ENCODE results near the gene PNMA6E.
A peak's percentile ranks its signal among the peaks of the same experiment; 100 is the strongest.
"Not testable (repeated sequence)": the region's sequence is repeated elsewhere in the genome, so short reads cannot be mapped to it uniquely, and the experiment has no call there.

The PNMA6E gene

DNA sequence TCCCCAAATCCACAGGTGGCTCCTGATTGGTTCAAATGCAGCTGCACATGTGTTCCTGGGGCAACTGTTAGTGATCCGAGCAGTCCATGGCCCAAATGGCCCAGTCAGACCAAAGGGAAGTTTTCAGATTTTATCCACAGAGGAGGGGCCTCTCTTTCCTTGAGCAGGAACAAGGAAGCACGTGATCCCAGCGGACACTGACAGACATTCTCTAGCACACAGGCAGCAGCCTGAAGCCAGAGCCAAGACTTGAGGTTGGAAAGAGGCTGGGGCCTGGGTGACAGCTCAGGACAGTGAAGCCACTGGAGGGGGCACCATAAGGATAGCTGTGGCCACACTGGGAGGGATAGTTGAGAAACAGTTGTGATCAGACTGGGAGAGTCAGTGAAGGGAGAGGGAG is 6.6 kb upstream of the PNMA6E start:
- peak; percentile 22 for DNase-seq

DNA sequence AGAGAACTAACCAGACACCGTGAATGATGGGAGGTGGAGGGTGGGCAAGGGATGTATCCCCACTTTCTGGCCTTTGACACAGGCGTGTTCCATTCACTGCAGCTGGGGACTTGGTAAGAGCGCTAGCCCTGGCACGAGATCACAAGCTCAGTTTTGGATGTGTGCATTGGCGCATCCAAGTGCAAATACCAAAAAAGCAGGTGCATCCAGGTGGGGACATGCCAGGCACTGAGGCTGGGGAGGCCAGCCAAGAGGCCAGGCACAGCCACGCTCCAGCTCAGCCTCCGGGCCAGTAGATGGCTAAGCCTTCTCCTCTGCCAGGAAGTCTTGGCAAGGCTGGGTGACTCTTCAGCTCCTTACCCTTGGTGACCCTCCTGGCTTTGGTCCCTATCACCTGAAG is 5.8 kb upstream of the PNMA6E start:
- DNase-seq, result peak; percentile 31

DNA sequence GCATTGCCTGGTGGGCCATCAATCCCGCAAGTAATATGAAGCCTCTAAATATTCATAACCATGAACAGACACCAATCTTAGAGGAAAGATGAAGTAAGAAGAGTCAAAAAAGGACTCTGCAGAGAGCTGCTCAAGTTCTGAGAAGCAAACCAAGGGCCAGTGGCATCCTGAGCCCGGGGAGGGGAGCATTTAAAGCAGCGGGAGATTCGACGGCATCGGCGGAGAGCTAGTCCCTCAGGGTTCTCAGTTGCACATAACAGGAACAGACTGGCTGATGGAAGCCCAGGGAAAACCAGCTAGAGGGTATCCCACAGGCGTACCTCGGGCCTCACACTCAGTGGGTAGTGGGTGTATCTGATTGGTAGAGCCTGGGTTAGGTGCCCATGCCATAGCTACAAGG is 4.9 kb upstream of the PNMA6E start:
- DNase-seq, result peak; percentile 50

DNA sequence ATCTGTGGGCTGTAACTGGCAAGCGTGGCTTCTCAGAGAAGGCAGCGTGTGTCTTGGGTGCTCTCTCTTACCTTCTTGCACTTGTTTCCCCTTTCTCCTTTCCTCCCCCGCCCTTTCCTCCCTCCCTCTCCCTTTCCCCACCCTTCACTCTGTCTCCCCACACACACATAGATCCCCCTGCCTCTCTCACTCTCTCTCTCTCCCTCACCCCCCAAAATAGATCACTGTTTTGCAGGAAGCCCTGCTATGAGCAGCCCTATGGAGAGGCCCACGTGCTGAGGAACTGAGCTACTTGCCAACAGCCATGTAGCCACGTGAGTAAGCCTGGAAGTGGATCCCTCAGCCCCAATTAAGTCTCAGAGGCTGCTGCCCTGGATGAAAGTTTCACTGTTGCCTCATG is 4.3 kb upstream of the PNMA6E start:
- peak; percentile 23 for DNase-seq

DNA sequence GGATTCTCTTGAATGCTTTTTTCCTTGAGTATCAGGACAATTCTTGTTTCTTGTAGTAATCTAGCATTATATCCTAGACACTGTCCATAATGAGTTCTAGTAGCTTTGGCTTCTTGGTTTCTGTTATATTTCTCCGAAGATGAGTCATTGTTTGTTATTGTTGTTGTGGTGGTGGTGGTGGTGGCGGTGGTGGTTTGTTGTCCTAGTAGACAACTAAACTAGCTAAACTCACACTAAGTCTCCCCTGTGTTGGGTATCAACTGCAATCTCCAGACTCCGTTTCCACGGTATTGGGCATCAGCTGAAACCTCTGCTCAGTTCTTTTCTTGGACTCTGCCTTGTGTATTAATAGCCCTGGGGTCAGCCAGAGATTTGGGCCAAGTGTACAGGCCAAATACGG is 3.2 kb upstream of the PNMA6E start:
- DNase-seq, result peak; percentile 24

DNA sequence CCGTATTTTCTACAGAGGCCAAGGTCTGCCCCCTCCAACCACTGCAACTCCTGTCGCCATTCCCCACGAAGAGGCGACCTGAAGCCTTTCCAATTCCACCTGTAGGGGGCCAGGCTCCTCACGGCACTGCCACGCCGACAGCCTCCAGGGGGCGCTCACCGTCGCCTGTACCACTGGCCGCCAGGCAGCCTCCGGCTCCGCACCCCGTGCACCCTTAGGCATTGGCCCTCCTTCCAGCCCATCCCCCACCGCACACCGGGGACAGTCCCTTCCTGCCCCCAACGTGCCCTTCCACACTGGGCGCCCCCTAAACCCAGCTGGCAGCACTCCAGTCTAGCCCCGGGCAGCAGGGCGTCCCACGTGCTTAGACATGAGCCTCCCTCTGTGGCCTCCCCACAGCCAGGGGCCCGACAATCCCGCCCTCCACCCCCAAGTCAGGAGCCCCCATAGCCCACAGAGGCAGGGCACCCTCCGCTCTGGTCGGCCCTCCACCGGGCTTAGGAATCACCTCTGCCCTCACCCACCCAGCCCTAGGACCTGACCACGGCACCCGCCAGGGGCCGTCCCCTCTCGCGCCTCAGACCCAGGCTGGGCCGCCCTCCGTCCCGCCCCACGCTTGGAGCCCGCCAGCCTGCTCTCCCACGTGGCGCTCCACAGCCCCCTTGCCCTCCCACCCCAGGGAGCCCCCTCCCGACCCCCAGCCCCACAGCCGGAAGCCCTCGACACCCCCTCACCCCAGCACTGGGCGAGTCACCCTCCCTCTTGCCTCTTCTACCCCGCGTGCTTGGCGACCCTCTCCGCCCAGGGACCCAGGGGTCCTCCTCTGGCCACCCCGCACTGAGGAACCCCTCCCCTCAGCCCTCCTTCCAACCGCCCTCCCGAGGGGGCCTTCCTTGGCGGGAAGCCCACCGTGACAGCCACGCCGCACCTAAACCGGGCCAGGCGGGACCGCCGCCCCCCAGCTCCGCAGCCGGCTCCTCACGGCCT is 711 bp downstream of the PNMA6E start:
- no peak for DNase-seq

DNA sequence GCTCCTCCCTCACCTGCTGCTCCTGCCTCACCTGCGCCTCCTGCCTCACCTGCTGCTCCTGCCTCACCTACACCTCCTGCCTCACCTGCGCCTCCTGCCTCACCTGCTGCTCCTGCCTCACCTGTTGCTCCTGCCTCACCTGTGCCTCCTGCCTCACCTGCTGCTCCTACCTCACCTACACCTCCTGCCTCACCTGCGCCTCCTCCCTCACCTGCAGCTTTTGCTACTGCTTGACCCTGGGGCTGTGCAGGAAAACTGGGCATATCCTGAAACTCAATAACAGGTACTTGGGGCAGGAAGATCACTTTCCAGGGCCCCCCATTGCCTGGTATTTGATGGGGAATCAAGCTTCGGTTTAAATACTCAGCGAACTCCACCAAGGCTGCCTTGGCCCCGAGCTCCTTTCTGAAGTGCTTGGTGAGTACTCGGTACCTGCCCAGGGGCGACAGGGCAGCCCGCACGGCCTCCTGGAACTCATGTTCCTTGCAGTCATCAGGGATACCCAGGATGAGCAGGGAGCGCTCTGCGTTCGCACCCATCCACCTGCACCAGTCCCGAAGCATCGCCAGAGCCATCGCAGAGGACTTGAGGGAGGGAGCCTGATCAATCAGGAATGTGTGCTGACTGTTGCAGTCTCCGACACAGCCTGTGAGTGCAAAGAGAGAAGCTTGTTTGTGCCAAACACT is 2.7 kb downstream of the PNMA6E start:
- no peak for DNase-seq

DNA sequence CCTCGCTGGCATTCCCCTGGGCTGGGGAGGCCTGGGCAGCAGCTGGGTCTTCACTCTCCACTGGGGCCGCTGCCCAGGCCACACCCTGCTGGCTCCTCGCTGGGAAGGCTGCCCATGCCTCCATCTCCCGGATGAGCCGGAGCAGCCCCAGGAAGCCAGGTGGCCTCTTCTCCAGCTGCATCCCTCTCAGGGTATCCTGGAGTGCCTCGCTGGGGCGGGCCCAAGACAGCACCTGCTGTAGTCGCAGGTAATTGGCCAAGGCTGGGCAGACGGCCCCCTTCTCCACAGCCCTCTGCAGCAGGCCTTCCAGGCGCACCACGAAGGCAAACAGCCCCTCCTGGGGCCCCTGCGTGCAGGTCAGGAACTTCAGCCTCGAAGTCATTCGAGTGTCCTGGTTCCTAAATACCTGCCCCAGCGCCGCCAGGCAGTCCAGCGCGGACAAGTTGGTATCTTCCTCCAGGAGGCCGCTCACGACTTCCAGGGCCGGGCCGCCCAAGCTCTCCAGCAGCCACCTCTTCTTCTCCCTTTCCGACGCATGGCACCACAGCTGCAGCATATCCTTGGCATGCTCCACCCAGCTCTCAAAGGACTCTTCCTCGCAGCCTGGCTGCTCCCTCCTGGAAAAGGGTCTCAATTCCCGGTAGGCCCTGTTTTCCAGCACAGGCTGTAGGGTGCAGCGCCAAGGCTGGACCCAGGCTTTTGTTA is 3.7 kb downstream of the PNMA6E start:
- no peak for DNase-seq

DNA sequence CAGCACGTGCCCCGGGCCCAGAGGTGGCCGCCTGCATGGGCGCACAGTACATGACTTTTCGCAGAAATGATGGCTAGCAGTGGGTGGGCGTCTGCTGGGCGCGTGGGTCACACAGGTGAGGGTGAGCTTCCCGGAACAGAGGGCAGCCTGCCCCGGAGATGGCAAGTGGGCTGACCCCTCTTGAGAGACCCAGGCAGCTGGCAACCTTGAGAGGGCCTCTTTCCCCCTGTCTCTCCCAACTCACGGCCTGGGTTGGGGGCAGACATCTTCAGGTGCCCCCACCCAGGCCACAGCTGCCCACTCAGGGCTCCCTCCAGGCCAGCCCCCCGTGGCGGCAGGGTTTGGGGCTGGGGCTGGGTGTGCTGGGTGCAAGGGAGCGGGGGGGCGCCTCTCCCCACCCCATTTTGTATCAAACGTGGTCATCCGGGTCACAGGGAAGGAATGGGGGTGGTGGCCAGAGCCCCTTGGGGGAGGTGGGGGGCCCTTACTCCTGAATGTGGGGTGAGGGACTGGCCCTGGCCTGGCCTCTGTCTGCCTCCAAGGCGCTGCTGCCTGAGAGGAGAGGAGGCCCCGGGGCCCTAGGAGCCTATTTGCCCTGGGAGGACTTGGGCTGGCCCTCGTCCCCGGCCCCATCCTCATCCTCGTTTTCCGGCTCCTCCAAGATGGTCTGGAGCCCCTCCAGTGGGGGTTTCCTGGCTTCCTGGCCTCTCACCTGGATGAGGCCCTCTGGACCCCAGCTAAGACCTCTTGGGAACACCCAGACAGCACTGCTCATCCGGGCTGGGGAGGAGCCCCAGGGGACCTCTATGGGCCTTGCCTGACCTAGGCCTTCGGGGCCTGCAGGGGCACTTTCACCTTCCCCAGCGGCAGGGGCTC is 4.6 kb downstream of the PNMA6E start:
- no peak for DNase-seq

DNA sequence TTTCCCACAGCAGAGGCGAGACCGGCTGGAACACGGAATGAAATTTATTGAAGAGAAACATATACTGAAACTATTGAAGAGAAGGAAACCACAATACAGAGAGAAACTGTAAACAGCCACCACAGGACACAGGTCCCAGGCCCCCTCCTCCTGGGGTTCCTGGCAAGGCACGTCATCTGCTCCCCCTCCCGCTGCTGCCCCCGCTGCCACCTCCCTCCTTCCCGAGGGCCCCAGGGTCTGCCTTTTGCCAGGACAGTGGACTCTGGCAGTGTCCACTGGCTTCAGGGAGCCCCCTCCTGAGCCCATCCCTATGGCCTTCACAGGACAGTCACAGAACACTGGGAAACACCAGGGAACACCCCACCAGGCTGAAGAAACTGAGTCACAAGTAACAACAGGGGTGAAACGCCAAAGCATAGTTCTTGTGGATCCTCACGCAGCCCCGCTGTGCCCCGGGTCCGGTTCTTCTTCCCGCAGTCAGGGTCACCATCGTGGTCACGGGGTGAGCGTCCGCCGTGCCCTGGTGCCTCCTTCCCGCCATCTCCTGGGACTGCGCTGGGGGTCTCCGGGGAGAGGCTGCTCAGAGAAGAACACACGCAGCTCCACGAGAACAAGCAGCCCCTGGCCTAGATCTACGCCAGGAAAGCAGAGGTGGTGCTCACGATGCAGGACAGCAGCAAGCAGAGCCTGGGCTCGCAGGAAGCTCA is 5.4 kb downstream of the PNMA6E start:
- no peak for DNase-seq

DNA sequence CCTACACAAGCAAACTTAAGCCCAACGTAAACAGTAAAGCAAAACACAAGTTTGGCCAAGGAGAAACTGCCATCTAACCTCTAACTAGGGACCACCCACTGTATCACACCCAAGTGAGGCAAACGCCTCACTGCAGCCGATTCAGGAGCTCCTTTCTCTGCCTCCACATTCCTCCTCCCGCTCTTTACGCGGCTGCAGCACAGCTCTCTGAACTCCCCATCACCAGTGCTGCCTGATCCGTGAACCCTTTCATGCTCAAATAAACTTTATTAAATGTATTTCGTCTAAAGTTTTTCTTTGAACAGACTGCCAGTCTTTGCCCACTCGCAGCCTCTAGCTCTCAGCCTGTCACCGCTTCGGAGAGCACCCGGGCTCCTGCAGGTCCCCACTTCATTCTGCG is 6.5 kb downstream of the PNMA6E start:
- no peak for DNase-seq

DNA sequence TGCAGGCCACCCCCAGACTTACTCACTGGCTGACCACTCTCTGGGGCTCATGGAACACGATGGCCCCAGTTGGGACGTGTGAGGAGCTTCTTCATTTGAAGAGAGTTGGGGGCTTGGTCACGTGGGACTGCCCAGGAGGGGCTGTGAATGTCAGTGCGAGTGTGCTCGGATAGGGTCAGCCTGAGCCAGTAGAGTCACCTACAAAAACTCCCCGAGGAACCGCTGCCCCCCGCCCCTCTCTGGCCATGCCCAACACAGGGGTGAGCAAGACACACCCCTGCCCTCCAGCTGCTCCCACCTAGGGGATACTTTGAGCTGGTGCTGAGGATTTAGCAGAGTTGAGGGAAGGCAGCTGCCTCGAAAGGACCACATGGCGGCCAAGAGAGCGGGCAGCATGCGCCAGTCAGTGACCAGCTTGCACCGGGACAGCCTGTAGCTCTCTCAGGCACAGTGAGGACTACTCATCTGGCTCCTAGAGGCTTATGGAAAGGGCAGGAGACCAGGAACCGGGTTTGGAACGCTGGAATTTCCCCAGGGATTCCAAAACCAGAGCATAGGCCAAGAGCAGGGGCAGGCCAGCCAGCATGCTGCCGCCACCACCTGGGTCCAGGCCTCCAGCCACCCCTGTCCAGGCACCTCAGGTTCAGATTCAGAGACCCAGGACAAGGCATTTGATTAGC is 8.4 kb downstream of the PNMA6E start:
- DNase-seq, result peak; percentile 31

DNA sequence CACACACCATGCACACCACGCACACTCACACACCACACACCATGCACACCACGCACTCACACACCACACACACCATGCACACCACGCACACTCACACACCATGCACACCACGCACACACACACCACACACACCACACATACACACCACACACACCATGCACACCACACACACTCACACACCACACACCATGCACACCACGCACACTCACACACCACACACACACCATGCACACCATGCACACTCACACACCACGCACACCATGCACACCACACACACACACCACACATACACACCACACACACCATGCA is 11.7 kb downstream of the PNMA6E start:
- not testable (repeated sequence) for DNase-seq

DNA sequence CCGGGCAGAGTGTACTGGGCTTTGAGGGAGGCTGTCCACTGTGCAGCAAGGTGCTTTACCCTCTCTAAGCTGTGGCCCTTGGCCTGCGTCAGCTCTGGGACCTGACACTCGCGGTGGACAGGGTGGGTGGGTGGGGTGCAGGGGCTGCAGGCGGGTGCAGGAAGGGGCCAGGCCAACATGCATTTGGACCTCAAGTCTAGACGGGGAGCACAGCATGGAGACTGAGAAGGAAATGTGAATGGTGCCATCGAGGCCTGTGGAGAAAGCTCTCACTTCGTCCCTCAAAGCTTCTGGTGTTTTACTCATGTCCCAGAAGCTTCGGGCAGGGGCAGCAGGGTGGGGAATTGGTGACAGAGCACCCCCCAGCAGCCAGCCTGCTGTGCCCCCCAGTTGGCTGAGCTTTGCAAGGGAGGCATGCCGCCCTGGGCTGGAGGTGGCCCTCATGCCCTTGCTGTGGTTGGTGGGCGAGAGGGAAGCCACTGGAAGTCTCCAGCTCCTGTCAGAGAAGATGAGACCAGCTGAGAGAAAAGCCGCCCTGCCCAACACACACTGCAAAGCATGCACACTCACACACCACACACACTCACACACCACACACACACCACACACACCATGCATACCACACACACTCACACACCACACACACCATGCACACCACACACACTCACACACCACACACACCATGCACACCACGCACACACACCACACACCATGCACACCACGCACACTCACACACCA is 12.3 kb downstream of the PNMA6E start:
- peak; percentile 29 for DNase-seq

DNA sequence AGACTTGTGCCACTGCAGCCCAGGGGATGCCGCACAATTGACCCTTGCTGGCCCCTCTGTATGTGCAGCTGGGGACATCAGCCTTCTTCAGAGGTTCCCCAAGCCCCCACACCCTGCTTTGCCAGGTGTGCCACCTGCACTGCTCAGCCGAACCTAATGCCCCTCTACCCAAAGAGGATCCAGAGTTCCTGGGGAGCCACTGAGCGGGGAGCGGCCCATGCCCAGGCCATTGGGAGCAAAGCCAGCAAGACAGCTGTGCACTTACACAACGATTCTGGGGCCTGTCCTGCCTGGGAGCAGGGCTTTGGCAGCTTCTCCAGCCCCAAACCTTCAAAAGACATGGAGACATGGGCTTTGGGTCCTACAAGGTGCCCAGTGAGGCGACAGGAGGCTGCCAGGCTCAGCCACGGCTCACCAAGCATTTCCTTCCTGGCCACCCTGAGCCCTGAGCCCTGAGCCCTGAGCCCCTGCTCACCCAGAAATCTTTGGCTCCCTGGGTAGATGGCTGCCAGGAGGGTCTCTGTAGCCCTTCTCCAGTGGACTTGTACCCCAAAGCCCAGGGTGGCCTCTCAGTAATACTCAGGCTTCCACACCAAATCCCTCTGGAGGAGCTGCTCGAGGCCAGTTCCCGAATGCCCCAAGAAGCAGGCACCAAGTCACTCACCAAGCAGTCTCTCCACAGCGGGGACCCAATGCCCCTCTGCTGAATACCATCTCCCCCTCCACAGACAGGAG is 13.0 kb downstream of the PNMA6E start:
- DNase-seq, result peak; percentile 42

DNA sequence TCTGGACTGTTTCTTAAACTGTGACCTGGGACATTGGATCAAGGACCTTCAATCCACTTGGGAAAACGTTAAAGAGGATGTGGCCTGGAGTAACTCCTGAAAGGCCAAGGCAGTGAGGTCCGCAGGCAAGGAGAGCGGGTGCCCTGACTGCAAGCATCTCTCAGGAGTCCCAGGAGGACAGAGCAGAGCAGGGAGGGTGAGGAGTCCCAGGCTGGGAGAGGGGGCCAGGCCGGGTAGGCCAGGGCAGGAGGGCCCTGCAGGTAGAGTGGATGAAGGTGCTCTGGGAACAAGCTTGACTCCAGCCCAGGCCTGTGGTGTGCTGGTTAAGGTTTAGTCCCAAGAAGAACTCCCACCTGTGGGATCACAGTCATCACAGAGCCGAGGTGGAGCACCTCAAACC is 13.8 kb downstream of the PNMA6E start:
- no peak for DNase-seq

DNA sequence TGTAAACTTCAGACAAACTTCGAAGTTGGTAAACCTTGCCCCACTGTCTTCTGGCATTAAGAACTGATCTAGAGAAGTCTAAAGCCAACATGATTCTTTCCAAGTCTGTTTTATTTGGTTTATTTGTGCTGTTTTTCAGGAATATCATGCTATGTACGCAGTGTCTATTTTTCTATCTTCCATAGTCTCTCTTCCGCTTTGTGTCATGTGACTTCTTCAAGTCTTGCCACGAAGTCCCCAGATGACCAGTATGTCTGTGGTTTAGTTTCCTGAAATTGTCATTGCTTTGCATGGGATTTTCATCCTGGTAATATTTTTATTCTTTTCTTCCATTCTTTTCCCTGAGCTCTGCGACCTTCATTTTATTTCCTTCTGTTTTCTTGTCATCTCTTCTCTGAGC is 15.1 kb downstream of the PNMA6E start:
- DNase-seq, result no peak

DNA sequence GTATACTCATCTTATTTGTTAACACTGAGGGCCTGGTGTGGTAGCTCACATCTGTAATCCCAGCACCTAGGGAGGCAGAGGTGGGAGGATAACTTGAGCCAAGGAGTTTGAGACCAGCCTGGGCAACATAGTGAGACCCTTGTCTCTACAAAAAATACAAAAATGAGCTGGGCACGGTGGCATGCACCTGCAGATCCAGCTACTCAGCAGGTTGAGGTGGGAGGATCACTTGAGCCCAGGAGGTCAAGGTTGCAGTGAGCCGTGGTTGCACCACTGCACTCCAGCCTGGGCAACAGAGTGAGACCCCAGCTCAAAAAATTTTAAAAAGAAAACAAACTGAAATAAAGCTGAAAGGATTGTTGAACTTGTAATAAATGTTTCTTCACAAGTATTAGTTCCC is 16.2 kb downstream of the PNMA6E start:
- DNase-seq, result not testable (repeated sequence)

DNA sequence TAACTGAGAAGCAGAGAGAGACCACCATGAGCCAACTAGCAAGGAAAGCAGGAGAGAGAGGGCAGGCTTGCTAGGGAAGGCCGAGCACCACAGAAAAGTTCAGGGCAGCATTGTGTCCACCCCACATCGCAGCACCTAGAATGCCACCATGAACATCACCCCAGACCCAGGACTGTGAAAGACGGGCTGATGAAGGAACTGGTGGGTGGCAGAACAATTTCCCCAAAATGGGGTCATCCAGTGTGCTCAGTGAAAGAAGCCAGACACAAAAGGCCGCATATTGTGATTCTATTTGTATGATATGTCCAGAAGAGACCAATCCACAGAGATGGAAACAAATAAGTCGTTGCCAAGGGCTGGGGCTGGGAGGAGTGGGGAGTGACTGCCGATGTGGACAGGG is 16.8 kb downstream of the PNMA6E start:
- DNase-seq, result peak; percentile 37

All from islet precursor cell (in vitro differentiated cells).